Inferior parietal cortex (tissue), 1 donor: ENCODE data around the gene PPP1R12A.
"Not testable (repeated sequence)": the region's sequence is repeated elsewhere in the genome, so short reads cannot be mapped to it uniquely, and the experiment has no call there.

Experiments used
- DNase-seq: peaks from one replicate; pipeline ENCODE4 v3.0.0-alpha.2; 2016; ENCODE audit errors: extremely low spot score

Gene PPP1R12A

GRCh38 chr12:79895071-79895470 is 39.8 kb downstream of the PPP1R12A start:
- DNase-seq: no peak

- no peak for DNase-seq
These were observed 43.3 kb downstream of the PPP1R12A start for GRCh38 chr12:79891506-79892162.

GRCh38 chr12:79887890-79888289 is 47.0 kb downstream of the PPP1R12A start:
- DNase-seq: no peak

GRCh38 chr12:79886917-79887519 is 47.9 kb downstream of the PPP1R12A start:
- DNase-seq: peak; percentile 58

GRCh38 chr12:79885911-79886490 is 48.9 kb downstream of the PPP1R12A start:
- DNase-seq: no peak

GRCh38 chr12:79884401-79885006 is 50.4 kb downstream of the PPP1R12A start:
- no peak for DNase-seq

GRCh38 chr12:79883216-79883615 is 51.7 kb downstream of the PPP1R12A start:
- DNase-seq: no peak

- DNase-seq: no peak
These were observed 53.5 kb downstream of the PPP1R12A start for GRCh38 chr12:79881351-79881750.

GRCh38 chr12:79878506-79878905 is 56.4 kb downstream of the PPP1R12A start:
- DNase-seq: not testable (repeated sequence)

- no peak for DNase-seq
These were observed 57.7 kb downstream of the PPP1R12A start for GRCh38 chr12:79877246-79877645.

- no peak for DNase-seq
These were observed 60.2 kb downstream of the PPP1R12A start for GRCh38 chr12:79874665-79875064.

GRCh38 chr12:79873201-79873600 is 61.7 kb downstream of the PPP1R12A start:
- DNase-seq: no peak

GRCh38 chr12:79871621-79872020 is 63.3 kb downstream of the PPP1R12A start:
- no peak for DNase-seq

GRCh38 chr12:79870916-79871315 is 64.0 kb downstream of the PPP1R12A start:
- no peak for DNase-seq

GRCh38 chr12:79859646-79860045 is 75.3 kb downstream of the PPP1R12A start:
- no peak for DNase-seq

GRCh38 chr12:79858518-79858917 is 76.4 kb downstream of the PPP1R12A start:
- DNase-seq: no peak

GRCh38 chr12:79857675-79858074 is 77.2 kb downstream of the PPP1R12A start:
- no peak for DNase-seq

GRCh38 chr12:79850610-79851299 is 84.1 kb downstream of the PPP1R12A start:
- DNase-seq: no peak

GRCh38 chr12:79848339-79848738 is 86.6 kb downstream of the PPP1R12A start:
- no peak for DNase-seq

- DNase-seq: no peak
These were observed 87.5 kb downstream of the PPP1R12A start for GRCh38 chr12:79847417-79847816.

- no peak for DNase-seq
These were observed 90.2 kb downstream of the PPP1R12A start for GRCh38 chr12:79844693-79845092.

- no peak for DNase-seq
These were observed 90.9 kb downstream of the PPP1R12A start for GRCh38 chr12:79843978-79844377.
